ENCODE measurements around the gene CARNS1. TPM values are rescaled to one million over a fixed set of nuclear protein-coding genes. Genes with fewer than 3 reads are reported as not detected.

CARNS1 gene
- total RNA-seq, 1 donor from 2014 or later = 78.4 TPM

DNA sequence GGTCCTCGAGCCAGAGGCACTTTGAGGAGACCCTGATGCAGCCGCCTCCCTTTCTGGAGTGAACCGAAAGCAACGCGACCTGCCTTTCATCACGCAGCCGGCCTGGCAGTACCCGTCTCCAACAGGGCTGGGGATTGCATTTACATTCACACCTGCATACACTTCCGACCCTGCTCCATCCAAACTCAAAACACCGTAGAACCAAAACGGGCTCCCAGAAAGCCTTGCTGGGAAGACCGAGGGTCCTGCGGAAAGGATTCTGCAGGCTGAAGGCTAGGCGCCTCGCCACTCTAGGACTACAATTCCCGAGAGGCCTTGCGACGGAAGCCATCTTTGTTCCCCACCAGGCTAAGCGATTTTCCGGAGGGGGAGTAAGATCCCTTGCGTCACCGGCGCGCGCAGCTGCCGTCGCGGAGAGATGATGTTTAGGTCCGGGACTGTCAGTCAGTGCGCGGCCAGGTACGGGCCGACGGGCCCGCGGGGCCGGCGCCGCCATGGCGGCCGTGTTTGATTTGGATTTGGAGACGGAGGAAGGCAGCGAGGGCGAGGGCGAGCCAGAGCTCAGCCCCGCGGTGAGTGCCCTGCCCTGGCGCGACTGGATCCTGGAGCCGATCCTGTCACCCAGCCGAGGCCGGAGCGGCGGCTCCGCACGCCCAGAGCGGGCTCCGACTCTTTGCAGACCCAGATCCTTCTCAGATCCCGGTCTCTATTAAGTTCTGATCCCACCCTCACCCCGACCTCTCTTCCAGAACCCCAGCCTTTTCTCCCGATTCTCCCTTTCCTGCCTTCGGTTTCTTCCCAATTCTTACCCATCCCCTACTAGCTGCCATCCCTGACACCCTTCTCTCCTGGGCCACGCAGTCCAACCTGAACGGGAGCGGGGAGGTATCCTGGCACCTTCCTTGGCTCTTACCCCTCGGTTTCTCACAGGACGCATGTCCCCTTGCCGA, 12.8 kb downstream of the CARNS1 start, which contains the start of gene RPS6KB2:
RPS6KB2 (plus strand) TSS at position 443 of the 950 bp plus-strand sequence; CDS start at position 495, 52 bp downstream.
- peak; percentile 99 for DNase-seq (ENCODE audit: low spot score)

DNA sequence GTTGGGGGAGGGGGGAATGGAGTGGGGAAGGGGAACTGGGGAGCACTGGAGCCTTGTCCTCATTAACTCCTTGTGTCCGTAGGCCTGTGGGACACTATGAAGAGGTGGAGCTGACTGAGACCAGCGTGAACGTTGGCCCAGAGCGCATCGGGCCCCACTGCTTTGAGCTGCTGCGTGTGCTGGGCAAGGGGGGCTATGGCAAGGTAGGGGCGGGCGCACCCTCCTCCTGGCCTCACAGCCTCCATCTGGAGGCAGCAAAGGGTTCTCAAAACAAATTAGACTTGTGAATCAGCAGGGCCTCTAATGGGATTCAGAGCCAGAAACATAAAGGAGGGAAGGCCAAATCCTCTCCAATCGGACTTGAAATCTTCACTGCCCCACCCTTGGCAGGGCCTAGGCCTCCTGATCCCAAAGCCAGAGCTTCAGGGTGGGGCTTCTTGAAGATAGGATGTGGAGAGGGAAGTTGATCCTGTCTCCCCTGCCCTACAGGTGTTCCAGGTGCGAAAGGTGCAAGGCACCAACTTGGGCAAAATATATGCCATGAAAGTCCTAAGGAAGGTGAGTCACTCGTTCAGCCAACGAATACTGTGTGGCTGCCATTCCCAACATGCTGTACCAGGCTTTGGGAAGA, 13.7 kb downstream of the CARNS1 start:
- no peak for DNase-seq (ENCODE audit: low spot score)

DNA sequence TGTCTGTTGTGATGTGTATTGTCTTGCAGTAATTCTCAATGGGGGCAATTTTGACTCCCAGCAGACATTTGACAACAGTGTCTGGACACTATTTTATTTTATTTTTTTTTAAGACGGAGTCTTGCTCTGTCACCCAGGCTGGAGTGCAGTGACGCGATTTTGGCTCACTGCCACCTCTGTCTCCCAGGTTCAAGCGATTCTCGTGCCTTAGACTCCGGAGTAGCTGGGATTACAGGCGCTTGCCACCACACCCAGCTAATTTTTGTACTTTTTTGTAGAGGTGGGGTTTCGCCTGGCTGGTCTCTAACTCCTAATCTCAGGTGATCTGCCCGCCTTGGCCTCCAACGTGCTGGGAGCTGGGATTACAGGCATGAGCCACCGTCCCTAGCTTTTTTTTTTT, 14.2 kb downstream of the CARNS1 start:
- DNase-seq (ENCODE audit: low spot score) = no peak

DNA sequence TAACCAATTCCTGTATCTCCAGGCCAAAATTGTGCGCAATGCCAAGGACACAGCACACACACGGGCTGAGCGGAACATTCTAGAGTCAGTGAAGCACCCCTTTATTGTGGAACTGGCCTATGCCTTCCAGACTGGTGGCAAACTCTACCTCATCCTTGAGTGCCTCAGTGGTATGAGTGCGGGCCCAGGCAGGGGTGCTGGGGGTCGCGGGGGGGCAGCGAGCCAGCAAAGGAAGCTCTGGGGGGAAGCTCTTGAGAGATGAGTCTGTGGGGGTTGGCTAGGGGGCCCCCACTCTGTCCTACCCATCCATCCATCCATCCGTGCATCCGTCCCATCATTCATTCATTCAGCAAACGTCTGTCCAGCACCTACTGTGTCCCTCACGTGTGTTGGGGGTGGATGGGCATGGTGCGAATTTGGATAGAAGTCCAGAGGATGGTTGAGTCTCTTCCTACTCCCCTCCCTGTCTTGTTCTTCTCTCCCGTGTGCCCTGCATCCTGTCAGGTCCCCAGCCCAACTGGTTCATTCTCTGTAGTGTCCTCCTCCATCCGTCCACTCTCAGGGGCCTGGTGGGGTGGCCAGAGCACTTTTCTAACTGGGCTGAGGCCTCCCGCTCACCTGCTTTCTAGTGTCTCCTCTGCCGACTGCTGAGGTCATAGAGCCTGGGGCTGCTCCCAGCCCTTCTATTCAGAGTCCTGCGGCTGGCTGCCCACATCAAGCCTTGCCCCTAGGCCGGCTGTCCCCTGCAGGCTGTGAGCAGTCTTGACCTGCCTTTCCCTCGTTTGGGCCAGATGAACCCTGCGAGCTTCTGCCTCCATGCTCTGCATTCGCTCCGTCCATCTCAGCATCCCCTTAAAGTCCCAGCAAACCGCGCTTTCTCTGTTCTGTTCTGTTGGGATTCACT, 16.1 kb downstream of the CARNS1 start:
- no peak for DNase-seq (ENCODE audit: low spot score)

DNA sequence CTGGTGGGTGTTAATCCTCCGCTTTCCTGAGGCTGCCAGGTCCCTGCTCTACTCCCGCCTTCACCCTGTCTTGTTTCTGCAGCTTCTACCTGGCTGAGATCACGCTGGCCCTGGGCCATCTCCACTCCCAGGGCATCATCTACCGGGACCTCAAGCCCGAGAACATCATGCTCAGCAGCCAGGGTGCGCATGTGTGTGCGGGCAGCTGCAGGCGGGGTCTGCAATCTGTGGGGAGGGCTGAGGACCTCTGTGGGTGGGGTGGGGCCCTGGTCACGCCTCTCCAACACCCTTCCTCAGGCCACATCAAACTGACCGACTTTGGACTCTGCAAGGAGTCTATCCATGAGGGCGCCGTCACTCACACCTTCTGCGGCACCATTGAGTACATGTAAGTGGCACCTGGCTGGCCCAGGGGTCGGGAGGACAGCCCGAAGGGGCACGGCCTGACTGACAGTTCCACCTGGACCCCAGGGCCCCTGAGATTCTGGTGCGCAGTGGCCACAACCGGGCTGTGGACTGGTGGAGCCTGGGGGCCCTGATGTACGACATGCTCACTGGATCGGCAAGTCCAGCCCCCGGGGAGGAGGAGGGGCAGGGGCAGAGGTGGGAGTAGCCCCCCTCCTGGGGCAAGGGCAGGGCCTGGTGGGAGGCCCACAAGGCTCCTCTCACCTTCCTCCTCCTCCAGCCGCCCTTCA, 17.3 kb downstream of the CARNS1 start:
- no peak for DNase-seq (ENCODE audit: low spot score)

DNA sequence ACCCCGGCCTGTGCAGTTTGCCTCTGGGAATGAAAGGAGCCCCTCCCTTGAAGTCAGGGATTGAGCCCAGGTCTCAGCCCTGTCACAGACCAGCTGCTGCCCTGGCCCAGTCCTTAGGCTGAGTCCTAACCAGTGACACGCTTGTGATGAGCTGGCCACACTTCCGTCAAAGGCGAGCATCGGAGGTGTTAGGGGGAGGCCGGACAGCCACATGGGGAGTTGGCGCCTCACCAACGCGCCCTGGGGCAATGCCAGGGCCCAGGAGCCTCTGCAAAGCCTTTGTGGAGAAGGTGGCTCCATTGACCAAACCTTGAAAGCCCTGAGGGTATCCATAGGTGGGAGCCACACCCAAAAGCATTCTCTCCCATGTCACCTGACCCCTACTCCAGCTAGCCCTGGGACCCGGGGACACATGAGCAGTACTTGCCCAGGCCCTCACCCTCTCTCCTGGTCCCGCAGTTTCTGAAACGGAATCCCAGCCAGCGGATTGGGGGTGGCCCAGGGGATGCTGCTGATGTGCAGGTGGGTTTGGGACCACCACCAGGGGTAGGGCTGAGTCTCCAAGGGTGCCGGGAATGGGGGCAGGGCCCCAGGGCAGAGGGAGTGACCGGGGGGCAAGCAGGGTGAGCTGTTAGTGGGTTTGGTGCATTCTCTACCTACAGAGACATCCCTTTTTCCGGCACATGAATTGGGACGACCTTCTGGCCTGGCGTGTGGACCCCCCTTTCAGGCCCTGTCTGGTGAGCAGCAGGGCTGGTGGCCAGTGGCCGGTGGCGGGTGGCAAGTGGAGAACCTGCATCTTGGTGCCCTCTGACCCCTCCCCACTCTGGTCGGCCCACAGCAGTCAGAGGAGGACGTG, 18.3 kb downstream of the CARNS1 start:
- DNase-seq (ENCODE audit: low spot score) = no peak

DNA sequence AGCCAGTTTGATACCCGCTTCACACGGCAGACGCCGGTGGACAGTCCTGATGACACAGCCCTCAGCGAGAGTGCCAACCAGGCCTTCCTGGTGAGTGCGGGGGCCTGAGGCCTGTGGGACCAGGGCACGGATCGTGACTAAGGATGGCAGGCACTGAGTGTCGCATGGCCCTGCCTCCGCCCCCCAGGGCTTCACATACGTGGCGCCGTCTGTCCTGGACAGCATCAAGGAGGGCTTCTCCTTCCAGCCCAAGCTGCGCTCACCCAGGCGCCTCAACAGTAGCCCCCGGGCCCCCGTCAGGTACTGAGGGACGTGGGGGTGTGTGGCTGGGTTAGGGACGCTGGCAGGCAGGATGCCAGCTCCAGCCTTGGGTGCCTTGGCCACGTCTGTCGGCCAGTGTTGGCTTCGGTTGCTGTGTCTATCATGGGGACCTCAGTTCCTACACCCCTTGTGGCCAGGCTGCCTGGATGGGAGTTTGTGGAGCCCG, 19.0 kb downstream of the CARNS1 start:
- DNase-seq (ENCODE audit: low spot score) = no peak

DNA sequence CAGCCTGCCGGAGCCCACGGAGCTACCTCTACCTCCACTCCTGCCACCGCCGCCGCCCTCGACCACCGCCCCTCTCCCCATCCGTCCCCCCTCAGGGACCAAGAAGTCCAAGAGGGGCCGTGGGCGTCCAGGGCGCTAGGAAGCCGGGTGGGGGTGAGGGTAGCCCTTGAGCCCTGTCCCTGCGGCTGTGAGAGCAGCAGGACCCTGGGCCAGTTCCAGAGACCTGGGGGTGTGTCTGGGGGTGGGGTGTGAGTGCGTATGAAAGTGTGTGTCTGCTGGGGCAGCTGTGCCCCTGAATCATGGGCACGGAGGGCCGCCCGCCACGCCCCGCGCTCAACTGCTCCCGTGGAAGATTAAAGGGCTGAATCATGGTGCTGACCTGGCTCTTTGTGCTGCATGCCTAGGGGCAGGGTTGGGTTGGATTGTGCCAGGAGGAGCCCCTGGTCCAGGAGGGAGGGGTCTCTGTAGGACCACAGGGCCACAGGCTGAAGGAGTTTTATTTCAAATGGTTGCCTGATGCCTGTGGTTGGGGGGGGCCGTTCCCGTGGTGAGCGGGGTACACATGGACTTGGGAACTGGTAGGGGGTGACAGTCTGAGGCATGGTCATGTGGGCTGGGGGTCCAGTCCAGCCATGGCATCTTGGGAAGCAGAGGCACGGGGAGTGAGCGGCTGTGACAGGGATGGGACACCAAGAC, 19.7 kb downstream of the CARNS1 start:
- DNase-seq (ENCODE audit: low spot score) = no peak

DNA sequence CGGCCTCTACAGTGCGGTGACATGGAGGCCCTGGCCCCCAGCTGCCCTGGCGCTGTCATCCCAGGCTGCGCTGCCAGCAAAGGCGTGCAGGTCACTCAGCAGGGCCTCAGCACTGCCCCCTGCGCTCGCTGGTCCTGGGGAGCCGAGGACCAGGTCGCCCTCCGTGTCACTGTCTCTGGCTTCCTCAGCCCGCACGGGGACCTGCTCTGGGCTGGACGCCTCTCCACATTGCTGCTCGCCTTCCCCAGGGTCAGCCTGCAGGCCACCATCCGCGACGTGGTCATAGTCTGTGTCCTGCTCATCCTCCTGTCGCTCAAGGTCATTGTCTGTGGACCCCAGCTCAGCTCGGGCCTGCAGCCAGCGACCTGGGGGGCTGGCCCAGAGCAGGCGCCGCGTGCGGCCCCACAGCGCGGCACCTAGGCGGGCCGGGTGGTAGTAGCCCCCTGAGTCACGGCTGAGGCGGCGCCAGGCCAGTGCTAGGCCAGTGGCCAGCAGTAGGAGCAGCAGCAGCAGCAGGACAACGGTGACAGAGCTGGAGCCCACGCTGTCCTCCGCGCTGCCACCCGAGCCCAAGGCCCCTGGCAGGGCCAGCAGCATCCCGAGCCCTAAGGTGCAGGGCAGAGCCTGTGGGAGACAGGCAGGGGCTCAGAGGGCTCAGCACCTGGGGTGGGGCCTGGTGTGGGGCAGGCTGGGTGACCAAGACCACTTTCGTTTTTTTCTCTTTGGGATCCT, 20.4 kb downstream of the CARNS1 start:
- DNase-seq (ENCODE audit: low spot score) = no peak

DNA sequence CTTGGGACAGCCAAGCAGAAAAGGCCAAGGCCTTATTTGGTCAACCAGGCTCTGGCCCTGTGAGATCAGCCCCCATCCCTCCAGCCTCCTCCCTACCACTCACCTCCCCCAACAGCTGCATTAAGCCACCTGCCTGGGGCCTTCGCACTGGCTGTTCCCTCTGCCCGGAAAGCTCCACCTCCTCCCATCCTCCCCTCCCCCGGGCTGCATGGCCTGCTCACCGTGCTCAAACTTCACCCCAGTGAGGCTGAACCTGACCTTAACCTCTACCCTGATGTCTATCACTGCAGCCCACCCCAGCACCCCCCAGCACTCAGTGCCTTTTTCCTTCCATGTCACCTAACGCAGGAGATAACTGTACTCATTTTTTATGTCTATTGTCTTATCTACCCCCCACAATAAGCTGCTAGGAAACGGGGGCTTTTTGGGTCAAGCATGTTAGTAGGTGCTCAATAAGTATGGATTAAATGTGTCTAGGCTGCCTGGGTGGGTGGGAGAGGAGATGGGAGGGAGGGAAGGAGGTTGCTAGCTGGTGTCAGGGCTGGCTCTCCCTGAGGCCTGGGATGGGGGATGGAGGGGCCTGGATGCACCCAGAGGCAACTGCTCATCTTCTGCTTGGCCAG, 21.1 kb downstream of the CARNS1 start:
- DNase-seq (ENCODE audit: low spot score) = no peak

DNA sequence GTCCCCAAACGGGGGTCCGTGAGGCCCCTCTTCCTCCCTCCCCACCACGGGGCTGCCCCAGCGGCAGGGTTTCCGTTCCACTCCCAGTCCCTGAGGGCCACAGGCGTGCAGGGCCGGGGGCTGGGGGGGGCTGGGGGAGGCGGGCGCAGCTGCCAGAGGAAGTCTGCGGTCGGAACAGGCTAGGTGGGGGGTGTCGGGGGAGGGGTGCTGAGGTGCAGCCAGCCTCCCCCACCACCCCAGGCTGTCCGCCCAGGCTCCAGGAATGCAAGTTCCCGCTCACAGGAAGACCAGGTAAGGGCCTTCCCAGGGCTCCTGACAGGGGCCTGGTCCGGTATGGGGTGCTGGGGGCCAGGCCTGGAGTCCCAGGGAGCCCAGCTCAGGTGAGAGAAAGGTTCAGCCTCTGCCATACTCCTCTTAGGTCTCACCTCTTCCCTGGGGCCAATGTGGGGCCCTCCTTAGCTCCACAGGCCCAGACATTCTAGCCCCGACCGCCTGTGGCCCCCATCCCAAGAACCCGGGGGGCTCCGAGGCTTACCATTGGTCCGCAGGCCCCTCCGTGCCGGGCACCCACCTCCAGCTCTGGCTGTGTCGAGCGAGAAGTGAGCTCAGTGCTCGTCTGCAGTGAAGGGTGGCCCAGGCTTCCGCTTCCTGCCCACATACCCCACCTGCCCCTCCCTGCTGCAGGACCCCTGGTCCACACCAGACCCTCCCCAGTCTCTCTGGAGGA, 21.8 kb downstream of the CARNS1 start, which contains the start of gene PTPRCAP:
PTPRCAP (minus strand) TSS at position 601 of the 727 bp plus-strand sequence; CDS start at position 538, 63 bp downstream.
- DNase-seq (ENCODE audit: low spot score) = no peak

DNA sequence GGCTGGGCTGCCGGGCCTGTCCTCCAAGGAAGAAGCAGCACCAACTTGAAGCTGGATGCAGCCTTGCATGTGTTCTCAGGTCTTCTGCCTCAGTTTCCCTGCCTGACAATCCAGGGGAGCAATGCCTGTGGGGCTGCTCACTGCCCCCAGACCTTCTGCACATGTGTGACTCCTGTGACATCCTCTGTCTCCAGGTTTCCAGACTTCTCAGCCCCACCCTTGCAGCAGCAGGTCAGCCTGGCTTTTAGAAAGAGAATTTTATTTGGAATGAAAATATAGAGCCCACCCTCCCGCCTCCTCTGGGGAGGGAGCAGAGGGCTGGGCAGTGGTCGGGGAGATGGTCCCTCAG, 22.3 kb downstream of the CARNS1 start:
- DNase-seq (ENCODE audit: low spot score) = no peak

DNA sequence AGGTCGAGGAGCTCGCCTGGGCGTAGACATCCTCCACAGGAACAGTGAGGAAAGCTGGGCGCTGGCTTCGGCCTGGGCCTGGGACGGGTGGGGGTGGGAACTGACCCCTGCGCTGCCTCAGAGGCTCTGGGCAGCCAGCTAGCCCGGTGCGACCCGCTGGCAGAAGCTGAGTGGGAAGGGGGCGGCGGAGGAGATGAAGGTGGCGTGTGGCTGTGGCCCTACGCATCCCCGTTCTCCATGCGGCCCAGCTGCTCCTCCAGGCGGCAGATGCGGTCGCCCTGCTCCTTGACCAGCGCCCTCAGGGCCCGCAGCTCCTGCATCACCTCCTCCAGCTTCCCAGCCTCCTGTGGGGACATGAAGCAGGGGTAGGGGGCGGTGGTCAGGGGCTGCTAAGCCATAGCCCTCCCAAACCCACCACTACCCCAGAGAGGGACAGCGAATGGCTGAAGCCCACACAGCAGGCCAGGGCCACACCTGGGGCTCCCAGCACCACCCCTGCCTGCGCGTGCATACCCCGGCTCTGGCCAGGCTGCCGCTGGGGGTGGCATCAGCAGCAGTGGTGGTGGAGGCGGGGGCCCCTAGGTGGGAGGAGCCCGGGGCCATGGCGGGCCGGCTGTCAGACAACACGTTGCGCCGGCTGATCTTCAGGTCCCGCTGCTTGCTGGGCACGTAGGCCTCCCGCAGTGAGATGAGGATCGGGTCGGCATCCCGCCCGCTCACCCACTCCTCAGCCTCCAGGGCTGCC, 22.9 kb downstream of the CARNS1 start:
- no peak for DNase-seq (ENCODE audit: low spot score)

DNA sequence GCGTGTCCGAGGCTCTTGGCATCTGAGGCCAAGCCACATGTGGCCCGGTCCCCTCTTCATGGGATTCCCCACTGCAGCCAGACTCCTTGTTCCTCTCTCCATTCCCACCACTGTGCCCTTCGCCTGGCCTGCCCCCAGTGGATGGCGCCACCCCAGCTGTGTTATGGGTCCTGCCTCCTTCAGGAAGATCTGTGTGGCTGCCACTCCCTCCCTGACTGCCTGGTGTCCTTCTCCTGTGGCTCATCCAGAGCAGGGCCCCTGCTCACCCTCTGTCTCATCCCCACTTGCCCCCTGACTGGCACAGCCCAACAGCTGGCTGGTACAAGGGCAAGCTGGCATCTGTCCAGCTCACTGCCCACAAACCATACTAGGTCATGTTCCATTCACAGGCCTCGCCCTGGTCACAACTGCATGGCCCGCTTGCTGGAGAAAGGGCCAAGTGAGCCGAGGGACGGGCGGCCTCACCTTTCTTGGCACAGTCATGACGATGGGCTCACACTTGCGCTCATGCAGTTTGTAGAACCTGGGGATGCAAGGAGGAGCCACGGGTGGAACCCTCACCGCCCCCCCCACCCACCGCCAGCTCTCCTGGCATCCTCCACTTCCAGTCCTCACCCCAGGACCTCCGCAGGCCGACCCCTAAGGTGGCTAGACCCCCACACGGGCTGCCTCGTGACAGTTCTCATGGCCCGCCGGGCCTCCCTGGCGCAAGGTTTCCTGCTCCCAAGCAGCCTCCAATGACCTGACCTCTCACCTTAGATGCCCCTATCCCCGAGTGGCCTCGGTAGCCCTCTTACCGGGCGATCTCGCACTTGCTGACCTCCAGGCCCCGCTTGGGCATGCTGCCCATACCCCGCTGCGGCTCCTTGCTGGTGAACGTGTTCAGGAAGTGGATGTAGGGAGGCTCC, 24.1 kb downstream of the CARNS1 start:
- no peak for DNase-seq (ENCODE audit: low spot score)

DNA sequence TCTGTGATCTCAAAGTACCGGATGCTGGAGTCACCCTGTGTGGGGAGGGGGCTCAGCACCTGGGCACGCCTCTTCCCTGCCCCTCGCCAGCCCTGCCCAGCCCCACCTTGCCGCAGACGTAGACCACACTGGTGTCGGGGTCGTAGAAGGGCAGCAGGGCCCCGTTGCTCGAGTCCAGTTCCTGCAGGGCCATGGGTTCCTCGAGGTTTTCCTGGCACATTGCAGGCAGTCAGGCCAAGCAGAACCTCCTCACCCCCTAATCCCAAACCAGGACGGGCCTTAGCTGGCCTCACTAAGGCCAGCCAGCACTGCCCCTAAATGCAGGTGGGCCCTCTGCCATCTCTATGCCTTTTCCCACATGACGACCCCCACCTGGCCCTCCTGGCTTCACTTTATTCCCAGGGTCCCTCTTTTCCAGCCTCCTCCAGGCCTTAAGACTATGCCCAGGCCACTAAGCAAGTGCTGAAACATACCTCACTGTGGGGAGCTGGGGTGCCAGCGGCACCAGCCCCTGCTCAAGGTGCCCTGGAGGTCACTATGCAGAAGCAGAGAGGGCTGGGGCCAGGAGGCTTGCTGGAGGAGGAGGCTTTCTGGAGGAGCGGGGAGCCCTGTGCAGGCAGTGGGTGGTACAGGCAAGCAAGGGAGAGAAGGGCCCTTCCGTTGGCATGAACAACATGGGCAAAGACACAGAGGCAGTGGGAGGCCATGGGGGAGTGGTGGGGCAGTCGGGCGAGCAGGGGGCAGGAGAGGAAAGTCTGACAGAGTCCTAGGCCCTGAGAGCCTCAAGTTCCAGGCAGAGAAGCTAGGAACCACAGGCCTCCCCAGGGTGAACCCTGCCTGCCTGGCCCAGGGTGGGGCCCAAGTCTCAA, 25.0 kb downstream of the CARNS1 start:
- no peak for DNase-seq (ENCODE audit: low spot score)
